ENCODE data around the gene PTPN4.

The PTPN4 gene

DNA sequence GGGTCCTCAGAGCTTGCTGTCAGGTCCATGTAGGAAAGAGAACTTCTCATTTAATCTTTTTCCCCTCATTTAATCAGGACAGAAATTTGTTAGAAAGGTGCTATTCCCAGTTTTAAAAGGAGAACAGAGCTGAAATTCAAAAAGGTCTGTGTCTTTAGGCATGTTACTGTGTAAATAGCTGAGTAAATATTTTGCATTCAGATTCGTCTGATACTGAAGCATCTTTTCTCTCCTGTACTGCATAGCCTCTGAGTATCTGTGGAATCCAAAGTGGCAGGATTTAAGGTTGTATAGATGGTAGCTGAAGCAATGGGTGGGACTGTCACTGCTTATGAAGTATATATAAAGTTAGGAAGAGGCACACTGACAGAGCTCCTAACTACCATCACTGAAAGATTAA lies 9.0 kb downstream of the PTPN4 start:
- no peak for DNase-seq (ENCODE audit: low spot score)
- in situ Hi-C loops (cut with MboI; ENCODE audit: low pct_unique_long_range_greater_than_20kb, low sequenced_read_pairs, unreplicated experiment), result no loop called here
- TF ChIP-seq, protein P1, sequence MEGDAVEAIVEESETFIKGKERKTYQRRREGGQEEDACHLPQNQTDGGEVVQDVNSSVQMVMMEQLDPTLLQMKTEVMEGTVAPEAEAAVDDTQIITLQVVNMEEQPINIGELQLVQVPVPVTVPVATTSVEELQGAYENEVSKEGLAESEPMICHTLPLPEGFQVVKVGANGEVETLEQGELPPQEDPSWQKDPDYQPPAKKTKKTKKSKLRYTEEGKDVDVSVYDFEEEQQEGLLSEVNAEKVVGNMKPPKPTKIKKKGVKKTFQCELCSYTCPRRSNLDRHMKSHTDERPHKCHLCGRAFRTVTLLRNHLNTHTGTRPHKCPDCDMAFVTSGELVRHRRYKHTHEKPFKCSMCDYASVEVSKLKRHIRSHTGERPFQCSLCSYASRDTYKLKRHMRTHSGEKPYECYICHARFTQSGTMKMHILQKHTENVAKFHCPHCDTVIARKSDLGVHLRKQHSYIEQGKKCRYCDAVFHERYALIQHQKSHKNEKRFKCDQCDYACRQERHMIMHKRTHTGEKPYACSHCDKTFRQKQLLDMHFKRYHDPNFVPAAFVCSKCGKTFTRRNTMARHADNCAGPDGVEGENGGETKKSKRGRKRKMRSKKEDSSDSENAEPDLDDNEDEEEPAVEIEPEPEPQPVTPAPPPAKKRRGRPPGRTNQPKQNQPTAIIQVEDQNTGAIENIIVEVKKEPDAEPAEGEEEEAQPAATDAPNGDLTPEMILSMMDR (IDR thresholded peaks at IDR 0.05; ENCODE audit: extremely low read depth, insufficient read depth, missing control alignments), result no peak

- in situ Hi-C loops (cut with MboI; ENCODE audit: low pct_unique_long_range_greater_than_20kb, low sequenced_read_pairs, unreplicated experiment), result no loop called here
- no peak for DNase-seq (ENCODE audit: low spot score)
- TF ChIP-seq, protein P1 (IDR thresholded peaks at IDR 0.05; ENCODE audit: extremely low read depth, insufficient read depth, missing control alignments), result no peak
Observed at GRCh38 chr2:119769645-119770044, 9.9 kb downstream of the PTPN4 start.

- TF ChIP-seq, protein P1 (IDR thresholded peaks at IDR 0.05; ENCODE audit: extremely low read depth, insufficient read depth, missing control alignments), result no peak
- no peak for DNase-seq (ENCODE audit: low spot score)
- in situ Hi-C loops (cut with MboI; ENCODE audit: low pct_unique_long_range_greater_than_20kb, low sequenced_read_pairs, unreplicated experiment), result no loop called here
Observed at GRCh38 chr2:119771331-119771730, 11.6 kb downstream of the PTPN4 start.

DNA sequence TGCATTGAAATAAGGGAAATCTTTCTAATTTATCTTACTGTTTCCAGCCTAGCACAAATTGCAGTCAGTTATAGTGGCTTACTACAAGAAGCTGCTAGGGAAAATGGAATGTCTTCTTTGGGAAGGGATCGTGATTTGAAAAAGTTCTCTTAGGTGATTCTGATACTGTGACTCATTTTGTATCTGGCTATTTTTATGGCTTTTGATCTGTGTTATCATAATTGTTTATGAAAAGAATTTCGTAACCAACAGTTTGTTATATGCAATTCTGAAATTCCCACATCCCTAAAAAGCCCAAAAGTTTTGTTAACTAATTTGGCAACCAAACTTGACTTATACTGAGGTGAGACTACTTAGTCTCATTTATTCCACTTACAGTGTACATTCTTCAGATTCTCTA lies 12.4 kb downstream of the PTPN4 start:
- in situ Hi-C loops (cut with MboI; ENCODE audit: low pct_unique_long_range_greater_than_20kb, low sequenced_read_pairs, unreplicated experiment), result no loop called here
- TF ChIP-seq, protein P1 (IDR thresholded peaks at IDR 0.05; ENCODE audit: extremely low read depth, insufficient read depth, missing control alignments), result no peak
- DNase-seq (ENCODE audit: low spot score), result no peak

- DNase-seq (ENCODE audit: low spot score), result no peak
- in situ Hi-C loops (cut with MboI; ENCODE audit: low pct_unique_long_range_greater_than_20kb, low sequenced_read_pairs, unreplicated experiment), result no loop called here
- TF ChIP-seq, protein P1 (IDR thresholded peaks at IDR 0.05; ENCODE audit: extremely low read depth, insufficient read depth, missing control alignments), result no peak
Observed at GRCh38 chr2:119772767-119773166, 13.0 kb downstream of the PTPN4 start.

DNA sequence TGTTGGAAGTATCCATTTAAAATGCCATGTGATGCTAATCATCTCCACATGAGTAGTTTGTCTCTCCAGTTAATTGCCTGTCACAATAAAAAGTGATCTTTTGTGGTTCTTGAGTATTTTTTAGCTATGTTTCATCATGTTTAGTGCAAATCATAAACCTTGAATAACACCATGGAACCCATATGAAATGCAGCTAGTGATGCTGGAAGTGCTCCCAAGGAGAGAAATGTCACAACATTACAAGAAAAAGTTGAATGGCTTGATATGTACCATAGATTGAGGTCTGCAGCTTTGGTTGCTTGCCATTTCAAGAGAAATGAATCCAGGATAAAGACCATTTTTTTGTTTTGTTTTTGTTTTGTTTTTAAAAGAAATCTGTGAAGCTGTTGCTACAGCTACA lies 14.3 kb downstream of the PTPN4 start:
- in situ Hi-C loops (cut with MboI; ENCODE audit: low pct_unique_long_range_greater_than_20kb, low sequenced_read_pairs, unreplicated experiment), result no loop called here
- DNase-seq (ENCODE audit: low spot score), result no peak
- TF ChIP-seq, protein P1 (IDR thresholded peaks at IDR 0.05; ENCODE audit: extremely low read depth, insufficient read depth, missing control alignments), result no peak

- no peak for DNase-seq (ENCODE audit: low spot score)
- TF ChIP-seq, protein P1 (IDR thresholded peaks at IDR 0.05; ENCODE audit: extremely low read depth, insufficient read depth, missing control alignments), result no peak
- in situ Hi-C loops (cut with MboI; ENCODE audit: low pct_unique_long_range_greater_than_20kb, low sequenced_read_pairs, unreplicated experiment), result no loop called here
Observed at GRCh38 chr2:119775102-119775501, 15.4 kb downstream of the PTPN4 start.

Data from GM13977 (cell line).